Smooth muscle cell (in vitro differentiated cells): ENCODE data around the gene KCNQ1. TPM values are rescaled to one million over a fixed set of nuclear protein-coding genes. Genes with fewer than 3 reads are reported as not detected.

Experiments used
- DNase-seq: peaks from one replicate; lab custom pipeline; 2025; ENCODE audit not compliant: unreplicated experiment; lab: John Stamatoyannopoulos, UW
- H2AFZ ChIP-seq: fragments of 200-600 bp; sonication (generic); 2 replicates; pipeline ENCODE4 v1.6.0; 2016; ENCODE audit warnings: antibody characterized with exemption, low read depth, mild to moderate bottlenecking
- H3F3A ChIP-seq: fragments of 200-600 bp; sonication (generic); 2 replicates; pipeline ENCODE4 v1.6.0; 2017; ENCODE audit warnings: antibody characterized with exemption, low read depth
- H3K27ac ChIP-seq: fragments of 200-600 bp; sonication (generic); 2 replicates; pipeline ENCODE4 v1.5.1; 2016; ENCODE audit warnings: low read depth, mild to moderate bottlenecking
- H3K27me3 ChIP-seq: fragments of 200-600 bp; sonication (generic); 2 replicates; pipeline ENCODE4 v1.6.1; 2016; ENCODE audit warnings: low read depth, mild to moderate bottlenecking
- H3K36me3 ChIP-seq: fragments of 200-600 bp; sonication (generic); 2 replicates; pipeline ENCODE4 v1.5.1; 2016; ENCODE audit warnings: low read depth
- H3K4me1 ChIP-seq: fragments of 200-600 bp; sonication (generic); 2 replicates; pipeline ENCODE4 v1.5.1; 2016; ENCODE audit warnings: low read depth
- H3K4me2 ChIP-seq: fragments of 200-600 bp; sonication (generic); 2 replicates; pipeline ENCODE4 v1.6.0; 2016; ENCODE audit warnings: mild to moderate bottlenecking
- H3K4me3 ChIP-seq: fragments of 200-600 bp; sonication (generic); 2 replicates; pipeline ENCODE4 v1.5.1; 2016; ENCODE audit warnings: mild to moderate bottlenecking
- H3K79me2 ChIP-seq: fragments of 200-600 bp; sonication (generic); 2 replicates; pipeline ENCODE4 v1.6.0; 2016; ENCODE audit warnings: low read depth, mild to moderate bottlenecking
- H3K9ac ChIP-seq: fragments of 200-600 bp; sonication (generic); 2 replicates; pipeline ENCODE4 v1.6.0; 2016; ENCODE audit warnings: low read depth
- H3K9me3 ChIP-seq: fragments of 200-600 bp; sonication (generic); replicated peaks from 2 replicates; pipeline ENCODE4 v1.5.1; 2016; ENCODE audit warnings: low read depth
- H4K20me1 ChIP-seq: fragments of 200-600 bp; sonication (generic); 2 replicates; pipeline ENCODE4 v1.6.0; 2016; ENCODE audit warnings: low read depth
- WGBS: methylation state at CpG from one replicate; pipeline ENCODE4 v1.1.7; 2016; ENCODE audit warnings: low lambda C conversion rate; 5-methylcytosine and 5-hydroxymethylcytosine counted together
- polyA plus RNA-seq: library from polyadenylated mRNA; unstranded; fragments of >200 nt; fragmentation: Nextera tagmentation; extraction: Ambion mirVana; gene quantifications from 2 replicates; pipeline ENCODE4 v1.2.1, GENCODE V29; 2016
- total RNA-seq: library from RNA; depleted of rRNA; stranded (reverse); fragments of >200 nt; gene quantifications from 2 replicates; pipeline ENCODE4 v1.2.3, GENCODE V29; 2014
- TF ChIP-seq, protein P1 (sequence below): fragments of 200-600 bp; sonication (generic); IDR thresholded peaks from 2 replicates; pipeline ENCODE4 v1.5.1; 2017; ENCODE audit warnings: borderline replicate concordance, mild to moderate bottlenecking, antibody characterized with exemption; ENCODE audit not compliant: insufficient read depth, poor library complexity, severe bottlenecking

The KCNQ1 gene
- total and polyA plus RNA-seq, 2 experiments from 2014 or later = 1.3 to 2.3 TPM

DNA sequence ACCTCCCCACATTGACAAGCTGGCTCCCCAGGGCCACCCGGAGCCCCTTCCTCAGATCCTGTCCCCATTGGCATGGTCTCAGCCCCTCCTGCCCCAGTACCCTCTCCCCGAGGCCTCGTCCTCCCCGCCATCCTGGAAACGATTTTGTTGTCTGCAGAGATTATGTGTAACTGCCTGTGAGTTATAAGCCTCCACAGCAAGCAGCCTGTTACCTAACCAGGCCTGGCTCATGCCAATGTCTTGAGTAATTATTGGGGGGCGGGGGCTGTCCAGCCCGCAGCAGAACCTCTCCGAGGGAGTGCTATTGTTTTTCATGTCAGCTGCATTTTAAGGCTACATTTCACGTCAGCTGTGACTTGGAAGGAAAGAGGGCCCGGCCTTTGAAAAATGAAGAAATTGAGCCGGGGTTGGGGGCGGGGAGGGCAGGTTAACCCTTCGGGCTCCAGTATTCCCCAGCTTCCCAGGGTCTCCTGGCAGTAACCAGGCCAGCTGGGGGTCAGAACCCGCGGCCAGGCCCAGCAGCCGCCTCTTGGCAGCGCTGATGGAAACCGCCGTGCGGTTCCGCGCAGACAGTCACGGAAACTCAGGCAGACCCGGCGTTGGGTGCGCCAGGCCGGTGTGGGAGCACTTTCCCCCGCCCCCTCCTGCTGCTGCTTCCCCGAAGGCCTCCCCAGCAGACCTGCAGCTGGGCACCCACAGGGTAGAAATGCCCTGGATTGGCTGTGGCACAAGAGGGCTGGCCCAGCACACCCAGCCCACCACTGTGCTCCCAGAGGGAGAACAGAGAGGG is 381.3 kb downstream of the KCNQ1 start:
- H3K79me2 ChIP-seq = no peaks in the 10 kb centered on the region
- DNase-seq = no peak
- no peak overlapping the region for H3K4me3 ChIP-seq
- TF ChIP-seq, protein P1, sequence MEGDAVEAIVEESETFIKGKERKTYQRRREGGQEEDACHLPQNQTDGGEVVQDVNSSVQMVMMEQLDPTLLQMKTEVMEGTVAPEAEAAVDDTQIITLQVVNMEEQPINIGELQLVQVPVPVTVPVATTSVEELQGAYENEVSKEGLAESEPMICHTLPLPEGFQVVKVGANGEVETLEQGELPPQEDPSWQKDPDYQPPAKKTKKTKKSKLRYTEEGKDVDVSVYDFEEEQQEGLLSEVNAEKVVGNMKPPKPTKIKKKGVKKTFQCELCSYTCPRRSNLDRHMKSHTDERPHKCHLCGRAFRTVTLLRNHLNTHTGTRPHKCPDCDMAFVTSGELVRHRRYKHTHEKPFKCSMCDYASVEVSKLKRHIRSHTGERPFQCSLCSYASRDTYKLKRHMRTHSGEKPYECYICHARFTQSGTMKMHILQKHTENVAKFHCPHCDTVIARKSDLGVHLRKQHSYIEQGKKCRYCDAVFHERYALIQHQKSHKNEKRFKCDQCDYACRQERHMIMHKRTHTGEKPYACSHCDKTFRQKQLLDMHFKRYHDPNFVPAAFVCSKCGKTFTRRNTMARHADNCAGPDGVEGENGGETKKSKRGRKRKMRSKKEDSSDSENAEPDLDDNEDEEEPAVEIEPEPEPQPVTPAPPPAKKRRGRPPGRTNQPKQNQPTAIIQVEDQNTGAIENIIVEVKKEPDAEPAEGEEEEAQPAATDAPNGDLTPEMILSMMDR = no peak
- H3K27me3 ChIP-seq = no peaks in the 10 kb centered on the region
- H3K9ac ChIP-seq = peak overlapping the region; percentile 71
- H3K4me2 ChIP-seq = peak overlapping the region; percentile 30
- 43% methylated on average over 29 of the region's 29 CpGs for WGBS
- no peaks in the 10 kb centered on the region for H4K20me1 ChIP-seq
- H3F3A ChIP-seq = peaks cover 5% of the 10 kb centered on the region
- peak overlapping the region; percentile 84 for H3K27ac ChIP-seq
- no peaks in the 10 kb centered on the region for H3K36me3 ChIP-seq
- H2AFZ ChIP-seq = peak overlapping the region; percentile 42
- H3K9me3 ChIP-seq = peaks cover 6% of the 10 kb centered on the region
- peaks cover 13% of the 10 kb centered on the region for H3K4me1 ChIP-seq

DNA sequence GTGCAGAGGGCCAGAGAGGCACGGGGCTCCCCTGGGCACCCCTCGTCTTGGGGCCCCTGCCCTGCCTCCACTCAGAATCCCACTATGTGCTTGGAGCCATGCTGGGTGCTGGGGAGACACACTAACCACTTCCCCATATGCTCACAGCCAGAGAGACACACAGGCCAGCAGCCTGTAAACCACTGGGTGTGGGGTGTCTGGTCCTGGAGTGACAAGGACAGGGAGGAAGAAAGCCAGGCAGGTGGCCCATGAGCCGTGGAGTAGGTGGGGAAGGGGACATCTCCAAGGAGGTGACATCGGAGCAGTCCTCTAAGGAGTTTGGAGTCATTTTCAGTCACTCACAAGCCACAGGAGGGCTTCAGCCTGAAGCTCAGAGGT is 381.9 kb downstream of the KCNQ1 start:
- H3K36me3 ChIP-seq = no peaks in the 10 kb centered on the region
- H4K20me1 ChIP-seq = no peaks in the 10 kb centered on the region
- H3F3A ChIP-seq = peaks cover 5% of the 10 kb centered on the region
- peaks cover 6% of the 10 kb centered on the region for H3K9me3 ChIP-seq
- H3K27ac ChIP-seq = peak overlapping the region; percentile 84
- H3K27me3 ChIP-seq = no peaks in the 10 kb centered on the region
- DNase-seq = no peak
- H3K79me2 ChIP-seq = no peaks in the 10 kb centered on the region
- H3K4me3 ChIP-seq = no peak overlapping the region
- peak overlapping the region; percentile 71 for H3K9ac ChIP-seq
- H2AFZ ChIP-seq = no peak overlapping the region
- H3K4me1 ChIP-seq = peaks cover 13% of the 10 kb centered on the region
- H3K4me2 ChIP-seq = peak overlapping the region; percentile 30
- 75% methylated on average over 4 of the region's 4 CpGs for WGBS
- TF ChIP-seq, protein P1 = no peak

DNA sequence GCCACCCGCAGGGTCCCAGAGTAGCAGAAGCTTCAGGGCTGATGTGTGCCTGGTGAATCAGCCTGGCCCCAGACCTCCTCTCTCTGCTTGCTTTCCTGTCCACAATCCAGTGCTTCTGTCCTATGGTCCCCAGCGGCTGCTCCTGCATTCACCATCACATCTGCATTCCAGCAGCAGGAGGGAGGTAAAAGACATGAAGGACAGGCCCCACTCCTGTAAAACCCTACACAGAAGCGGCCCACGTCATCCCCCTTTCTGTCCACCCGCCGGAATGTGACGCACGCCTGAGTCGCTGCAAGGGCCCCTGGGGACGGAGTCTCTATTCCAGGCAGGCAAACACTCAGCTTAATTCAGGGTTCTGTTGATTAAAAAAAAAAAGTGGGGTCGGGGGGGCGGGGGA is 382.4 kb downstream of the KCNQ1 start:
- TF ChIP-seq, protein P1 = no peak
- peak overlapping the region; percentile 84 for H3K27ac ChIP-seq
- 89% methylated on average over 12 of the region's 12 CpGs for WGBS
- H3K27me3 ChIP-seq = no peaks in the 10 kb centered on the region
- H3K4me3 ChIP-seq = no peak overlapping the region
- H3K79me2 ChIP-seq = no peaks in the 10 kb centered on the region
- no peak overlapping the region for H3K4me2 ChIP-seq
- no peak for DNase-seq
- peaks cover 6% of the 10 kb centered on the region for H3K9me3 ChIP-seq
- H2AFZ ChIP-seq = no peak overlapping the region
- H3K4me1 ChIP-seq = peaks cover 13% of the 10 kb centered on the region
- H3K36me3 ChIP-seq = no peaks in the 10 kb centered on the region
- H3K9ac ChIP-seq = no peak overlapping the region
- peaks cover 5% of the 10 kb centered on the region for H3F3A ChIP-seq
- no peaks in the 10 kb centered on the region for H4K20me1 ChIP-seq

DNA sequence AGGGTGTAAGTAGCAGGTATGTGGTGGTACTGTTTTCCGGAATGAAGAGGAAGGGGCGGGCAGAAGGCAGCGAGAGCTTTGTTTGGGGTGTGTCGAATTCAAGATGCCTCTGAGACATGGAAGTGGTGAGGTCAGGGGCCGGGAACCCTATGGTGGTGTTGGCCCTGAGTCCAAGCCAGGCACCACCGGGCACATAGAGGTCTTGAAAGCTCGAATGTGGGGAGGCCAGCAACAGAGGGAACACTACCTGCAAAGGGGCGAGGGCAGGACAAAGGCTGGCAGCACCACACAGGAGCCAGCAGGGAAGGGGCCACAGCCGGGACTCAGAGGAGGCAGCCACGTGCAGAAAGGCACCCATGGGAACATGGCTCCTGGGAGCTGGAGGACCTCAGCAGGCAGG is 383.0 kb downstream of the KCNQ1 start:
- no peak for DNase-seq
- H4K20me1 ChIP-seq = no peaks in the 10 kb centered on the region
- H3K4me1 ChIP-seq = peaks cover 13% of the 10 kb centered on the region
- H3K27me3 ChIP-seq = no peaks in the 10 kb centered on the region
- H3K79me2 ChIP-seq = no peaks in the 10 kb centered on the region
- H3F3A ChIP-seq = peaks cover 5% of the 10 kb centered on the region
- no peak overlapping the region for H3K27ac ChIP-seq
- no peak overlapping the region for H3K4me3 ChIP-seq
- TF ChIP-seq, protein P1 = no peak
- H3K4me2 ChIP-seq = no peak overlapping the region
- peaks cover 6% of the 10 kb centered on the region for H3K9me3 ChIP-seq
- H3K9ac ChIP-seq = no peak overlapping the region
- no peak overlapping the region for H2AFZ ChIP-seq
- WGBS = 96% methylated on average over 10 of the region's 10 CpGs
- H3K36me3 ChIP-seq = no peaks in the 10 kb centered on the region
